ENCODE measurements around the gene CTRB2. TPM values are rescaled to one million over a fixed set of nuclear protein-coding genes. Genes with fewer than 3 reads are reported as not detected.
"Not testable (repeated sequence)": the region's sequence is repeated elsewhere in the genome, so short reads cannot be mapped to it uniquely, and the experiment has no call there.

CTRB2 gene
- polyA plus RNA-seq, 10 donors = 0.19 to 0.27 (median 0.22) TPM; not detected in 4

GRCh38 chr16:75205961-75206748 lies 806 bp downstream of the CTRB2 start:
- not testable (repeated sequence) for DNase-seq

- not testable (repeated sequence) for DNase-seq
These were observed 1.5 kb downstream of the CTRB2 start for GRCh38 chr16:75205438-75205837.

GRCh38 chr16:75204905-75205304 lies 2.1 kb downstream of the CTRB2 start:
- not testable (repeated sequence) for DNase-seq

GRCh38 chr16:75204410-75204758 lies 2.6 kb downstream of the CTRB2 start:
- DNase-seq = no peak

- DNase-seq = no peak
These were observed 3.1 kb downstream of the CTRB2 start for GRCh38 chr16:75203667-75204409.

GRCh38 chr16:75203096-75203495 lies 3.9 kb downstream of the CTRB2 start:
- peak in 1 of 3 donors; percentile 30 for DNase-seq

- no peak for DNase-seq
These were observed 4.8 kb downstream of the CTRB2 start for GRCh38 chr16:75202069-75202590.

GRCh38 chr16:75198135-75198600 lies 8.8 kb downstream of the CTRB2 start:
- peak in 1 of 3 donors; percentile 23 for DNase-seq

- no peak for DNase-seq
These were observed 9.3 kb downstream of the CTRB2 start for GRCh38 chr16:75197522-75198134.

- DNase-seq = no peak
These were observed 10.1 kb downstream of the CTRB2 start for GRCh38 chr16:75196836-75197235.

GRCh38 chr16:75195811-75196790 lies 10.9 kb downstream of the CTRB2 start:
- DNase-seq = no peak

GRCh38 chr16:75193730-75194444 lies 13.1 kb downstream of the CTRB2 start:
- no peak for DNase-seq

- no peak for DNase-seq
These were observed 13.7 kb downstream of the CTRB2 start for GRCh38 chr16:75193265-75193650.

GRCh38 chr16:75192606-75193264 lies 14.2 kb downstream of the CTRB2 start:
- DNase-seq = no peak

- no peak for DNase-seq
These were observed 17.2 kb downstream of the CTRB2 start for GRCh38 chr16:75189638-75190245.

- DNase-seq = no peak
These were observed 18.0 kb downstream of the CTRB2 start for GRCh38 chr16:75188832-75189477.

- no peak for DNase-seq
These were observed 25.3 kb downstream of the CTRB2 start for GRCh38 chr16:75181630-75182029.

- no peak for DNase-seq
These were observed 27.8 kb downstream of the CTRB2 start for GRCh38 chr16:75179208-75179607.

- no peak for DNase-seq
These were observed 30.0 kb downstream of the CTRB2 start for GRCh38 chr16:75176926-75177325.

Data from muscle of back (tissue), 11 donors.